Frontal cortex (tissue), 4 donors: Measurements from ENCODE around the gene PXMP4. TPM values are rescaled to one million over a fixed set of nuclear protein-coding genes. Genes with fewer than 3 reads are reported as not detected.
"Not testable (repeated sequence)": the region's sequence is repeated elsewhere in the genome, so short reads cannot be mapped to it uniquely, and the experiment has no call there.

Experiments used
- DNase-seq, 2 donors: peaks; one replicate each; pipeline ENCODE4 v3.0.0; 2012; ENCODE audit warnings: low spot score in 2 of 2
- FAIRE-seq: peaks from 2 replicates; lab custom pipeline; 2012; peaks lifted over from hg19 to GRCh38; lab: Jason Lieb, UNC
- total RNA-seq: library from RNA; depleted of rRNA; stranded (reverse); fragments of >200 nt; gene quantifications from one replicate; pipeline ENCODE4 v1.2.3, GENCODE V29; 2014
- donor health status: control.
- donor health status: control.
- donor health status: control.

Gene PXMP4
- total RNA-seq, 1 donor from 2014 or later: 10.6 TPM

GRCh38 chr20:33709905-33710541 lies 10.1 kb downstream of the PXMP4 start:
- FAIRE-seq (no peak), DNase-seq (no peak)

GRCh38 chr20:33709398-33709797 lies 10.7 kb downstream of the PXMP4 start:
- no peak for FAIRE-seq
- no peak for DNase-seq

DNA sequence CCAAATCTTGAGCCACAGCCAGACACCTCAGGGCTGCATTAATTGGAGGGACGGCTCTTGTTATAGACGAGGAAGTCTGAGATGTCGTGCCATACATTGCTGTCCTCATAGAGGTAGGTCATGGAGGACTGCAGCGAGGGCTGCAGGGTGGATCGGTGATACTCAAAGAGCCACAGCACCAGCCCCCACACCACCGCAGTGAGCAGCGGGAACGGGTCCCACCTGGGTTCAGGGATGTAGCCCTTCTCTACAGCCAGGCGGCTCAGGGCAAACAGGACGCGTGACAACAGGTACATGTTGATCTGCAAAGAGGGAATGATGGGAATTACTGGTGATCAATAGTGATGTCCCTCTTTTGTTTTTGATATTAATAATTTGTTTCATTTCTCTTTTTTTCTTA lies 12.4 kb downstream of the PXMP4 start:
- no peak for FAIRE-seq
- no peak for DNase-seq

GRCh38 chr20:33704197-33704924 lies 15.7 kb downstream of the PXMP4 start:
- DNase-seq: no peak
- FAIRE-seq: no peak

DNA sequence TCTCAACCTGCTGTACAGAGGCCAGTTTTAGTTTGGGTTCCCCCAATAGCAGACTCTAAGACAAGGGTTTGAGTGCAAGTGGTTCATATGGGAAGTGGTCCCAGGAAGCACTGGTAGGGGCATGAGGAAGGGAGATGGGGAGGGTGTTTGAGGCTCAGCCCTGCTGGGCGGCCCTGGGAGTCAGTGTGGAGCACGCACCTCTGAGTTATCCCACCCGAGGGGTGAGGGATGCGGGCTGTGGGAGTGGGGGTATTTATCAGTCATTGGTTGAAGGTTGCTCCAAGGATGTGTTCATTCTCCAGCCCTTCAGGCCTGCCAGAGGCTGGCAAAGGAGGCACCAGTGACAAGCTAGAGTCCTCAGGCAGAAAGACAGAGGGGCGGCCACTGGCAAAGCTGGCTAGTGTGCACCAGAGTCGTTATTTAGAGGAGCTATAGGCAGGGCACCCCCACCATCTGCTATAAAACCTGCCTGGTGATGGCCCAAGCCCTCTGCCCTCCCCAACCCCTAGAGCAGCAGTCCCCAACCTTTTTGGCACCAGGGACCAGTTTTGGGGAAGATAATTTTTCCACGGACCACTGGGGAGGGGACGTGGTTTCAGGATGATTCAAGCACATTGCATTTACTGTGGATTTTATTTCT lies 16.5 kb downstream of the PXMP4 start:
- DNase-seq: no peak
- FAIRE-seq: no peak

GRCh38 chr20:33702861-33703260 lies 17.2 kb downstream of the PXMP4 start:
- FAIRE-seq: no peak
- peak in 1 of 2 donors; percentile 58 for DNase-seq

GRCh38 chr20:33701629-33702450 lies 18.3 kb downstream of the PXMP4 start:
- DNase-seq (no peak), FAIRE-seq (no peak)

GRCh38 chr20:33700696-33701441 lies 19.2 kb downstream of the PXMP4 start:
- FAIRE-seq, DNase-seq: not testable (repeated sequence)

DNA sequence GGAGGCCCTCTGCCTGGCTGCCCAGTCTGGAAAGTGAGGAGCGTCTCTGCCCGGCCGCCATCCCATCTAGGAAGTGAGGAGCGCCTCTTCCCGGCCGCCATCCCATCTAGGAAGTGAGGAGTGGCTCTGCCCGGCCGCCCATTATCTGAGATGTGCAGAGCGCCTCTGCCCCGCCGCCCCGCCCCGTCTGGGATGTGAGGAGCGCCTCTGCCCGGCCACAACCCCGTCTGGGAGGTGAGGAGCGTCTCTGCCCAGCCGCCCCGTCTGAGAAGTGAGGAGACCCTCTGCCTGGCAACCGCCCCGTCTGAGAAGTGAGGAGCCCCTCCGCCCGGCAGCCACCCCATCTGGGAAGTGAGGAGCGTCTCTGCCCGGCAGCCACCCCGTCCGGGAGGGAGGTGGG lies 21.1 kb downstream of the PXMP4 start:
- not testable (repeated sequence) for FAIRE-seq, DNase-seq

- no peak for DNase-seq
- no peak for FAIRE-seq
Measured at GRCh38 chr20:33697129-33697528, 23.0 kb downstream of the PXMP4 start.

DNA sequence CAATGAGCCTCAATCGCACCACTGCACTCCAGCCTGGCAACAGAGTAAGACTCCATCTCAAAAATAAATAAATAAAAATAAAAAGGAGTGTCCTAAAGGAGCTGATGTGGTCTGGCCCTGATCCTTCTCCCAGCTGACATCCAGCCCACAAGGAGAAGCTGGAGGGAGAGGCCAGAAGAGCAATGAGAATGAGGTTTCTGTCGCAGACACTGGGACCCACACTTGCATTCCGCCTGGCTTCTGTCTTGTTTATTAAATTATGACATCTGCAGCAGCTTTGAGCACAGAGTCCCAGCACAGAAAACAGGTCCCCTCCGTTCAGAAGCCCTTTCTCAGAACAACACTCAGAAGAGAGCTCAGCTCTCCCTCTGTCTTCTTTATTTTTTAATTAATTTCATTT lies 23.7 kb downstream of the PXMP4 start:
- no peak for FAIRE-seq
- DNase-seq: no peak

GRCh38 chr20:33694639-33695012 lies 25.5 kb downstream of the PXMP4 start:
- FAIRE-seq (no peak), DNase-seq (no peak)

DNA sequence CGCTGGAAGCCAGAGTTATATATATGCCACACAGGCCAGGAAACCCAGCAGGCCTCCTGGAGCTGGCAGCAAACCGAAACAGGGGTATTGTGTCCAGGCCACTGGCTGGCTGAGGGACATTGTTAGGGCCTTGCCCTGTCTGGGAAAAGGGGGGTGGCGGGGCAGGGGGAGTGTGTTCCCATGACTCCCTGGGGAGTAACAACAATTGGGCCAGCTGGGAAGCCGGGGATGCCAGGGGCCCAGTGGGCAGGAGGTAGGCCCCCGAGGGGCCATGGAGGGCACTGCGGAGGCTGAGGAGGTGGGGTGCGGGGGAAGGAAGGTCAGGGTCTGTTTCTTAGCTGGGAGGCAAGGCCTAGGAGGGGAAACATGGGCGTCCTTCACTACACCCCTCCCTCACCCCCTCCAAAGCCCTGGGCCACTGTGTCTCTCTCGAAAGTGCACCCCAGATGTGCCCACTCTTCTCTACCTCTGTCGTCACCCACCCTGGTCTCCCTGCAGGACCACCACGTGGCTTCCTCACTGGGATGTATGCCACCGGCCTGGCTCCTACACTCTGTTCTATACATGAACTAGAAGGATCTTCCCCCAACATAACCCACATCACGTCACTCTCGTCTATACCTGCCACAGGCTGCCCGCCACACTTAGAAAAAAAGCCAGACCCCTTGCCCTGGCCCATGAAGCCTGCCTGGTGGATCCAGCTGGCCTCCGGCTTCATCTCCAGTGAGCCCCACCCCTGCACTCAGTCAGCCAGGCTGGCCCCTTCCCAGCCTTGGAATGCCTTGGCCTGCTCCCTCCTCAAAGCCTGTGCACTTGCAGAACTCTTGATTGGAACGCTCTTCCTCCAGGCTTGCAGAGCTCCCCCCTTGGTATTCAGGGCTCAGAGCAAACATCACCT lies 26.1 kb downstream of the PXMP4 start:
- FAIRE-seq: no peak
- DNase-seq: no peak

GRCh38 chr20:33693289-33693688 lies 26.8 kb downstream of the PXMP4 start:
- FAIRE-seq (no peak), DNase-seq (no peak)

- DNase-seq (no peak), FAIRE-seq (no peak)
Measured at GRCh38 chr20:33689973-33690372, 30.1 kb downstream of the PXMP4 start.

- FAIRE-seq (no peak), DNase-seq (no peak)
Measured at GRCh38 chr20:33689493-33689892, 30.6 kb downstream of the PXMP4 start.

DNA sequence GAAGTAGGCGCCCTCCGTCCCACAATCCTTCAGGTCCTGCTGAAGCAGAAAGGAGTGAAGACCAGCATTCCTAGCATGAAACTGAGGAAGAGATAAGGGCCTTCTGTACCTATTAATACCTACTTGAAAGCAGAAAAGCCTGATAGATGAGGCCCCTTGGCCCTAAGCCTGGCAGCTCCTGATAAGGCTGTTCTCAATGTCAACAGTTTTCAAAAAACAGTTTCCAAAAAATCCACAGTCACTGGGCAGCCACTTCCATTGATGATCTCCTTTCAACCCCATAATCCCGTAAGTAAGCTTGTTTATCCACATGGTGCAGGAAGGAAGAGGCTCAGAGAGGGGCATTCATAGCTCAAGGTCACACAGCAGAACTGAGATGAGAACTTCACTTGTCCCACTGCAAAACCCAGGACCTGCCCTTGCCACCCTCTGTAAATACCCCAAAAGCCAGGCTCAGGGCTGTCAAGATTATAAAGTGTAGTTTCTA lies 31.1 kb downstream of the PXMP4 start:
- FAIRE-seq (no peak), DNase-seq (no peak)
